MM.1S (cell line): ENCODE data around the gene IPO5.

ENCODE experiments used
- CTCF ChIP-seq: fragments of 300-600 bp; sonication (generic); IDR thresholded peaks from 2 replicates; pipeline ENCODE4 v1.5.1; 2016; ENCODE audit warnings: antibody characterized with exemption, low read length, mixed read lengths
- EZH2phosphoT487 ChIP-seq: fragments of 300-600 bp; sonication (generic); IDR thresholded peaks from 2 replicates; pipeline ENCODE4 v1.6.1; 2018; ENCODE audit warnings: antibody characterized with exemption, low read length

- no peak for TF ChIP-seq CTCF
- TF ChIP-seq EZH2phosphoT487, result no peak
These were observed 9.4 kb downstream of the IPO5 start for GRCh38 chr13:97962887-97963286.
